Liver (tissue), 9 donors: ENCODE measurements around the gene NAA50. TPM values are rescaled to one million over a fixed set of nuclear protein-coding genes. Genes with fewer than 3 reads are reported as not detected.

ENCODE experiments used
- DNase-seq: peaks from one replicate; pipeline ENCODE4 v3.0.0-alpha.2; 2017; ENCODE audit warnings: low spot score
- H3K27ac ChIP-seq, 2 donors: one replicate each; pipeline ENCODE4 v1.7.0; 2013; ENCODE audit warnings: inconsistent platforms in 2 of 2, low read length in 2 of 2, control low read depth in 1 of 2, low read depth in 1 of 2, mild to moderate bottlenecking in 1 of 2
- H3K27me3 ChIP-seq, 4 donors: one replicate each; pipeline versions ENCODE4 v1.6.1 to v1.7.0; 2013; ENCODE audit warnings: low read length in 3 of 4, inconsistent platforms in 1 of 4, mild to moderate bottlenecking in 1 of 4, moderate library complexity in 1 of 4; ENCODE audit not compliant: control insufficient read depth in 4 of 4, insufficient read depth in 4 of 4
- H3K36me3 ChIP-seq, 4 donors: one replicate each; pipeline versions ENCODE4 v1.6.1 to v1.7.0; 2013; ENCODE audit warnings: low read length in 3 of 4, mild to moderate bottlenecking in 3 of 4, low read depth in 1 of 4, moderate library complexity in 1 of 4; ENCODE audit not compliant: control insufficient read depth in 4 of 4, insufficient read depth in 3 of 4
- H3K4me1 ChIP-seq, 4 donors: one replicate each; pipeline versions ENCODE4 v1.6.1 to v1.7.0; 2013; ENCODE audit warnings: low read length in 3 of 4, mild to moderate bottlenecking in 3 of 4, moderate library complexity in 1 of 4; ENCODE audit not compliant: control insufficient read depth in 4 of 4, insufficient read depth in 4 of 4
- H3K4me3 ChIP-seq, 3 donors: one replicate each; pipeline versions ENCODE4 v1.6.1 to v1.7.0; 2013; ENCODE audit warnings: low read length in 3 of 3, control low read depth in 1 of 3, low read depth in 1 of 3, mild to moderate bottlenecking in 1 of 3
- H3K9ac ChIP-seq, 2 donors: one replicate each; pipeline ENCODE4 v1.7.0; 2013; ENCODE audit warnings: low read length in 2 of 2, mild to moderate bottlenecking in 2 of 2, moderate library complexity in 2 of 2, control low read depth in 1 of 2, low read depth in 1 of 2
- H3K9me3 ChIP-seq, 4 donors: one replicate each; pipeline versions ENCODE4 v1.6.1 to v1.7.0; 2013; ENCODE audit warnings: low read length in 3 of 4; ENCODE audit not compliant: control insufficient read depth in 4 of 4
- EGR1 ChIP-seq, 2 donors: IDR thresholded peaks; 2 replicates each; pipeline ENCODE4 v1.6.1; 2016 to 2018; ENCODE audit warnings: antibody characterized with exemption in 2 of 2, low read depth in 2 of 2
- HNF4A ChIP-seq, 2 donors: conservative IDR thresholded peaks; 2 replicates each; pipeline ENCODE4 v1.6.1; 2016; ENCODE audit warnings: antibody characterized with exemption in 2 of 2, mild to moderate bottlenecking in 2 of 2
- HNF4G ChIP-seq: IDR thresholded peaks from 2 replicates; pipeline ENCODE4 v1.6.1; 2016; ENCODE audit warnings: antibody characterized with exemption
- JUND ChIP-seq, 2 donors: IDR thresholded peaks; 2 replicates each; pipeline ENCODE4 v1.6.1; 2016; ENCODE audit warnings: antibody characterized with exemption in 2 of 2
- NR2F2 ChIP-seq: IDR thresholded peaks from 2 replicates; pipeline ENCODE4 v1.6.1; 2016; ENCODE audit warnings: antibody characterized with exemption
- RAD21 ChIP-seq, 2 donors: IDR thresholded peaks; 2 replicates each; pipeline ENCODE4 v1.6.1; 2016; ENCODE audit warnings: antibody characterized with exemption in 2 of 2, mild to moderate bottlenecking in 2 of 2
- SP1 ChIP-seq: IDR thresholded peaks from 2 replicates; pipeline ENCODE4 v1.6.1; 2018; ENCODE audit warnings: antibody characterized with exemption, mild to moderate bottlenecking
- TAF1 ChIP-seq: conservative IDR thresholded peaks from 2 replicates; pipeline ENCODE4 v1.6.1; 2016; ENCODE audit warnings: antibody characterized with exemption, mild to moderate bottlenecking
- WGBS: extraction: QIAGEN DNeasy Blood & Tissue Kit; methylation state at CpG from one replicate; pipeline ENCODE4 v1.1.7; 2013; 5-methylcytosine and 5-hydroxymethylcytosine counted together
- polyA plus RNA-seq, 2 donors: library from polyadenylated mRNA; stranded (reverse) in 1 of 2; unstranded in 1 of 2; fragments of 200-250 nt in 1 of 2; fragments of >200 nt in 1 of 2; fragmentation: Nextera tagmentation in 1 of 2; extraction: Ambion mirVana in 1 of 2; gene quantifications; one replicate each; pipeline versions ENCODE4 v1.2.1 to v1.2.3, GENCODE V29; 2013 to 2015
- total RNA-seq, 2 donors: library from RNA; depleted of rRNA; stranded (reverse); fragments of >200 nt; gene quantifications; one replicate each; pipeline ENCODE4 v1.2.3, GENCODE V29; 2014
- TF ChIP-seq, protein P1 (sequence below): IDR thresholded peaks from 2 replicates; pipeline ENCODE4 v1.6.1; 2016; ENCODE audit warnings: antibody characterized with exemption, mild to moderate bottlenecking
- TF ChIP-seq, protein P2 (sequence below): fragments of 150-350 bp; IDR thresholded peaks from 2 replicates; pipeline ENCODE4 v1.5.1; 2017; ENCODE audit warnings: improper control_type of control experiment, low read depth, low read length; ENCODE audit not compliant: missing input control
- TF ChIP-seq, protein P3 (sequence below): IDR thresholded peaks from 2 replicates; pipeline ENCODE4 v1.6.1; 2016; ENCODE audit warnings: antibody characterized with exemption
- TF ChIP-seq, protein P4 (sequence below): IDR thresholded peaks from 2 replicates; pipeline ENCODE4 v1.6.1; 2016; ENCODE audit warnings: antibody characterized with exemption
- TF ChIP-seq, protein P5 (sequence below): IDR thresholded peaks from 2 replicates; pipeline ENCODE4 v1.6.1; 2016; ENCODE audit warnings: antibody characterized with exemption
- donor health status: healthy.
- donor health status: healthy.
- donor health status: healthy.
- donor health status: healthy.
- donor health status: healthy.

Gene NAA50
- total and polyA plus RNA-seq, 4 donors: 37.3 to 162 (median 73.9) TPM

DNA sequence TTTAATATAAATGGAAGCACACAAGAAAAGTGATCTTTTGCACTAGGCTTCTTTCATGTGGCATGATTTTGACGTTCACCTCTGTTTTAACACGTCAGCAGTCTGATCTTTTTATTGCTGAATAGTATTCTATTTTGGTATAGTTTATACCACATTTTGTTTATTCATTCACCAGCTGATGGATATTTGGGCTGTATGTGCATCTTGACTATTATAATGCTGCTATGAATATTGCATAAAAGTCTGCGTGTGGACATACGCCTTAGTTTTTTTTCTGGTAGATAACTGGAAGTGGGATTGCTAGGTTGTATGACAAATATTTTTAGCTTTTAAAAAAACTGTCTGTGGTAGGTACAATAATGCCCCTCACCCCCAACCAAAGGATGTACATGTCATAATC is 14.4 kb downstream of the NAA50 start:
- Histone ChIP-seq H3K4me3 (no peak overlapping the region), H3K9ac (no peak overlapping the region), H3K4me1 (peaks cover 0 to 16% (median 14%) of the 10 kb centered on the region in 4 donors), H3K27me3 (no peaks in the 10 kb centered on the region), H3K27ac (no peak overlapping the region), H3K9me3 (no peaks in the 10 kb centered on the region), H3K36me3 (no peaks in the 10 kb centered on the region)
- DNase-seq: no peak
- 88% methylated on average over 4 of the region's 4 CpGs for WGBS
- TF ChIP-seq HNF4G (no peak), TAF1 (no peak), EGR1 (IDR thresholded peaks at IDR 0.05; ENCODE audit: low read depth in 2 of 2) (no peak), HNF4A (conservative IDR thresholded peaks at IDR 0.05) (no peak), NR2F2 (no peak), RAD21 (IDR thresholded peaks at IDR 0.05) (no peak), SP1 (no peak)
- TF ChIP-seq, protein P1, sequence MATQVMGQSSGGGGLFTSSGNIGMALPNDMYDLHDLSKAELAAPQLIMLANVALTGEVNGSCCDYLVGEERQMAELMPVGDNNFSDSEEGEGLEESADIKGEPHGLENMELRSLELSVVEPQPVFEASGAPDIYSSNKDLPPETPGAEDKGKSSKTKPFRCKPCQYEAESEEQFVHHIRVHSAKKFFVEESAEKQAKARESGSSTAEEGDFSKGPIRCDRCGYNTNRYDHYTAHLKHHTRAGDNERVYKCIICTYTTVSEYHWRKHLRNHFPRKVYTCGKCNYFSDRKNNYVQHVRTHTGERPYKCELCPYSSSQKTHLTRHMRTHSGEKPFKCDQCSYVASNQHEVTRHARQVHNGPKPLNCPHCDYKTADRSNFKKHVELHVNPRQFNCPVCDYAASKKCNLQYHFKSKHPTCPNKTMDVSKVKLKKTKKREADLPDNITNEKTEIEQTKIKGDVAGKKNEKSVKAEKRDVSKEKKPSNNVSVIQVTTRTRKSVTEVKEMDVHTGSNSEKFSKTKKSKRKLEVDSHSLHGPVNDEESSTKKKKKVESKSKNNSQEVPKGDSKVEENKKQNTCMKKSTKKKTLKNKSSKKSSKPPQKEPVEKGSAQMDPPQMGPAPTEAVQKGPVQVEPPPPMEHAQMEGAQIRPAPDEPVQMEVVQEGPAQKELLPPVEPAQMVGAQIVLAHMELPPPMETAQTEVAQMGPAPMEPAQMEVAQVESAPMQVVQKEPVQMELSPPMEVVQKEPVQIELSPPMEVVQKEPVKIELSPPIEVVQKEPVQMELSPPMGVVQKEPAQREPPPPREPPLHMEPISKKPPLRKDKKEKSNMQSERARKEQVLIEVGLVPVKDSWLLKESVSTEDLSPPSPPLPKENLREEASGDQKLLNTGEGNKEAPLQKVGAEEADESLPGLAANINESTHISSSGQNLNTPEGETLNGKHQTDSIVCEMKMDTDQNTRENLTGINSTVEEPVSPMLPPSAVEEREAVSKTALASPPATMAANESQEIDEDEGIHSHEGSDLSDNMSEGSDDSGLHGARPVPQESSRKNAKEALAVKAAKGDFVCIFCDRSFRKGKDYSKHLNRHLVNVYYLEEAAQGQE: no peak
- TF ChIP-seq, protein P2, sequence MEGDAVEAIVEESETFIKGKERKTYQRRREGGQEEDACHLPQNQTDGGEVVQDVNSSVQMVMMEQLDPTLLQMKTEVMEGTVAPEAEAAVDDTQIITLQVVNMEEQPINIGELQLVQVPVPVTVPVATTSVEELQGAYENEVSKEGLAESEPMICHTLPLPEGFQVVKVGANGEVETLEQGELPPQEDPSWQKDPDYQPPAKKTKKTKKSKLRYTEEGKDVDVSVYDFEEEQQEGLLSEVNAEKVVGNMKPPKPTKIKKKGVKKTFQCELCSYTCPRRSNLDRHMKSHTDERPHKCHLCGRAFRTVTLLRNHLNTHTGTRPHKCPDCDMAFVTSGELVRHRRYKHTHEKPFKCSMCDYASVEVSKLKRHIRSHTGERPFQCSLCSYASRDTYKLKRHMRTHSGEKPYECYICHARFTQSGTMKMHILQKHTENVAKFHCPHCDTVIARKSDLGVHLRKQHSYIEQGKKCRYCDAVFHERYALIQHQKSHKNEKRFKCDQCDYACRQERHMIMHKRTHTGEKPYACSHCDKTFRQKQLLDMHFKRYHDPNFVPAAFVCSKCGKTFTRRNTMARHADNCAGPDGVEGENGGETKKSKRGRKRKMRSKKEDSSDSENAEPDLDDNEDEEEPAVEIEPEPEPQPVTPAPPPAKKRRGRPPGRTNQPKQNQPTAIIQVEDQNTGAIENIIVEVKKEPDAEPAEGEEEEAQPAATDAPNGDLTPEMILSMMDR: no peak
- TF ChIP-seq, protein P3, sequence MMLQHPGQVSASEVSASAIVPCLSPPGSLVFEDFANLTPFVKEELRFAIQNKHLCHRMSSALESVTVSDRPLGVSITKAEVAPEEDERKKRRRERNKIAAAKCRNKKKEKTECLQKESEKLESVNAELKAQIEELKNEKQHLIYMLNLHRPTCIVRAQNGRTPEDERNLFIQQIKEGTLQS: no peak
- TF ChIP-seq, protein P4, sequence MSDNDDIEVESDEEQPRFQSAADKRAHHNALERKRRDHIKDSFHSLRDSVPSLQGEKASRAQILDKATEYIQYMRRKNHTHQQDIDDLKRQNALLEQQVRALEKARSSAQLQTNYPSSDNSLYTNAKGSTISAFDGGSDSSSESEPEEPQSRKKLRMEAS: no peak
- TF ChIP-seq, protein P5, sequence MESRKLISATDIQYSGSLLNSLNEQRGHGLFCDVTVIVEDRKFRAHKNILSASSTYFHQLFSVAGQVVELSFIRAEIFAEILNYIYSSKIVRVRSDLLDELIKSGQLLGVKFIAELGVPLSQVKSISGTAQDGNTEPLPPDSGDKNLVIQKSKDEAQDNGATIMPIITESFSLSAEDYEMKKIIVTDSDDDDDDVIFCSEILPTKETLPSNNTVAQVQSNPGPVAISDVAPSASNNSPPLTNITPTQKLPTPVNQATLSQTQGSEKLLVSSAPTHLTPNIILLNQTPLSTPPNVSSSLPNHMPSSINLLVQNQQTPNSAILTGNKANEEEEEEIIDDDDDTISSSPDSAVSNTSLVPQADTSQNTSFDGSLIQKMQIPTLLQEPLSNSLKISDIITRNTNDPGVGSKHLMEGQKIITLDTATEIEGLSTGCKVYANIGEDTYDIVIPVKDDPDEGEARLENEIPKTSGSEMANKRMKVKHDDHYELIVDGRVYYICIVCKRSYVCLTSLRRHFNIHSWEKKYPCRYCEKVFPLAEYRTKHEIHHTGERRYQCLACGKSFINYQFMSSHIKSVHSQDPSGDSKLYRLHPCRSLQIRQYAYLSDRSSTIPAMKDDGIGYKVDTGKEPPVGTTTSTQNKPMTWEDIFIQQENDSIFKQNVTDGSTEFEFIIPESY: no peak

DNA sequence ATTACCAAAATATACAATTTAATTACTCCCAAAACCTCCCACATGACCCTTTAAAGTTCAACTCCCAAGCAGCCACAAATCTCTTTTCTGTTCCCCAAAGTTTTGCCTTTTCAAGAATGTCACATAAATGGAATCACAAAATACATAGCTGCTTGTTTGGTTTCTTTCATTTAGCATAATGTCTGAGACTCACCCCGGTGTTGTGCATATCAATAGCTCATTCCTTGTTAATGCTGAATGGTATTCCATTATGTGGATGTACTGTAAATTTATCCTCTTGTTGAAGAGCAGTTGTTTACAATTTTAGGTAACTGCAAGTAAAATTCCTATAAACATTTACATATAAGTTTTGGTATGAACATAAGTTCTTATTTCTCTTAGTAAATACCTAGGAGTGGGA is 15.5 kb downstream of the NAA50 start:
- no peak overlapping the region for H3K27ac ChIP-seq
- no peak overlapping the region for H3K4me3 ChIP-seq
- no peaks in the 10 kb centered on the region for H3K36me3 ChIP-seq
- no peak overlapping the region for H3K9ac ChIP-seq
- no peak for TF ChIP-seq JUND (IDR thresholded peaks at IDR 0.05)
- no peaks in the 10 kb centered on the region for H3K27me3 ChIP-seq
- peaks cover 0 to 6% (median 3%) of the 10 kb centered on the region in 4 donors for H3K4me1 ChIP-seq
- no peaks in the 10 kb centered on the region for H3K9me3 ChIP-seq
- 94% methylated on average over 1 of the region's 1 CpG for WGBS
- no peak for DNase-seq
